Activated CD4-positive, alpha-beta T cell treated with anti-CD3 and anti-CD28 coated beads, Interleukin-2, amount 10 ng/mL, durations not matched to agents 24 days and 14 days (primary cell): ENCODE results near the gene ISY1. TPM values are rescaled to one million over a fixed set of nuclear protein-coding genes. Genes with fewer than 3 reads are reported as not detected.
"Not testable (repeated sequence)": the region's sequence is repeated elsewhere in the genome, so short reads cannot be mapped to it uniquely, and the experiment has no call there.

Experiments
- DNase-seq: peaks from one replicate; pipeline ENCODE4 v3.0.0; 2022
- H3K27ac Mint-ChIP-seq: one replicate; pipeline ENCODE4 v1.8.0; 2022; ENCODE audit warnings: mild to moderate bottlenecking, mixed read lengths
- H3K27me3 Mint-ChIP-seq: one replicate; pipeline ENCODE4 v1.8.0; 2022; ENCODE audit warnings: mixed read lengths
- H3K36me3 Mint-ChIP-seq: one replicate; pipeline ENCODE4 v1.8.0; 2022; ENCODE audit warnings: low read depth, mild to moderate bottlenecking, mixed read lengths
- H3K4me1 Mint-ChIP-seq: one replicate; pipeline ENCODE4 v1.8.0; 2021; ENCODE audit warnings: mixed read lengths
- H3K4me3 Mint-ChIP-seq: one replicate; pipeline ENCODE4 v1.8.0; 2022; ENCODE audit warnings: mild to moderate bottlenecking, moderate library complexity, mixed read lengths
- H3K9me3 Mint-ChIP-seq: one replicate; pipeline ENCODE4 v1.8.0; 2021; ENCODE audit warnings: mixed read lengths
- intact Hi-C: fragments of 100-400 bp; cut with micrococcal nuclease; formaldehyde crosslinking; loops from one replicate; pipeline ENCODE4 v1.15.1; 2023
- total RNA-seq: library from RNA; stranded (reverse); gene quantifications from 2 replicates; pipeline ENCODE4 v1.2.3, GENCODE V29; 2022

Gene ISY1
- total RNA-seq, 1 donor from 2014 or later, result 83.7 TPM

DNA sequence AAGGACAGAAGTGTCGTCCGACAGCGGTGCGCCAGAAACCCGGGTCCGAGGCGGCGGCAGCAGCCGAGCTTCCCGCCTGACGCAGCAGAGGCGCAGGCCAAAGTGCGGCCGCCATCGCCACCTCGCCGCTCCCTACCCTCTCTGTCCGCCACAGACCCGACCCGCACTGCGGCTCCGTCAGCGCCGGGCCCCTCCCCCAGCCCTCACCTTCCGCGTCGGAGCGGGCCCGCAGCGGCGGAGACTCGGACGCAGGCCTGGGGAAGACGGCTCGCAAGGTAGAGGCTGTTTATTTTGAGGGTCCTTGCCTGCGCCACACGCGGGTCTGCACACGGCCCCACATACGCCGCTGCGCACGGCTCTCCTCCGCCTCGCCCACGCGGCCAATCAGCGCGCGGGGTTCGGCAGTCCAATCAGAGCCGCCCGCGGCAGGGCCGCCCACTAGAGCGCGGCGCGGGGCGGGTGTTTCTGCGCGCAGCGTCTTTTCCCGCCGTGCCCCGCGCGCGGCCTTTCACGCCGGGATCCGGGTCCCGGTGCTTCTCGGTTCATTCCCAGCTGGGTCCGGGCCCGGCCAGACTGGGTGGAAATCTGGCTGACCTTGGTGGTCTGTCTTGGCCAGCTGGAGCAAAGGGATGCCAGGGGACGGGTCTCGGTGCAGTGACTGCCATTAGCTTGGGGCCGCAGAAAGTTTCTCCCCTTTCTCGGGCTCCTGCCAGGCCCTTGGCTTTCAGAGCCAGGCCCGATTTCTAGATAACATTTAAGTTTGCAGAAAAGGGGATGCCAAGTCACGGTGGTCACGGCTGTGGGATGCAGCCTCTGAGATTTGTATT, 22.9 kb upstream of the ISY1 start, which contains the start of gene CNBP:
Gene CNBP, minus strand, starts transcription at position 328 of the 827 bp plus-strand sequence. CDS start 12,139 bp downstream, outside the sequence.
- Mint-ChIP-seq H3K27ac (peak within 1 kb of the TSS; percentile 99), H3K4me3 (peak within 1 kb of the TSS; percentile 96), H3K4me1 (peaks cover 33% of the 10 kb centered on the region), H3K36me3 (peaks cover 41% of the 10 kb centered on the region), H3K9me3 (no peaks in the 10 kb centered on the region), H3K27me3 (no peaks in the 10 kb centered on the region)
- peak; percentile 98 for DNase-seq
- intact Hi-C loops, result loop anchor here (1.0 to 10.0 kb wide), 8 partner anchors 22 to 306 kb away; partner anchors contain the start of genes ACAD9, COPG1, HMCES and ISY1

- Mint-ChIP-seq H3K36me3 (peaks cover 50% of the 10 kb centered on the region), H3K27ac (peak overlapping the region; percentile 99), H3K27me3 (no peaks in the 10 kb centered on the region), H3K4me3 (peak overlapping the region; percentile 96), H3K4me1 (peaks cover 32% of the 10 kb centered on the region), H3K9me3 (no peaks in the 10 kb centered on the region)
- peak; percentile 76 for DNase-seq
- intact Hi-C loops, result loop anchor here (1.0 to 10.0 kb wide), 7 partner anchors 21 to 305 kb away; partner anchors contain the start of genes ACAD9, COPG1, ISY1 and MBD4
Measured at GRCh38 chr3:129182390-129183185, 21.7 kb upstream of the ISY1 start.

DNA sequence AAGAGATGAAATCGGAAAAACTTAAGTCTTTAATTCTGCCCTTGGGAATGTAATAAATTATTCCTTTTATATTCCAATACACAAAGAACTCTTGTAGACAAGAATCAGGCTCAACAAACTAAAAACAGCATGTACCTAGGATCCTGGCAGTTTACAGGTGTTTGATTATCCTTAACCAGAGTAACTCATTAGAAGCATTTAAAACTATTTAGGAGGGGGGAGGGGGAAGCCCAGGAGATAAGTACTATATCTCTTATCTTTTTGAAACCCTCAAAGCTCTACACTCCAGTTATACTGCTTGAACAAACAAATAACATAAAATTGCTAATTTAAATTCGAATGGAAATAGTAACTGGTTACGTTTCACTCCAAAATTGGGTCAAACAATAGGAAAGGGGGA, 21.0 kb upstream of the ISY1 start:
- no peaks in the 10 kb centered on the region for H3K27me3 Mint-ChIP-seq
- peaks cover 56% of the 10 kb centered on the region for H3K36me3 Mint-ChIP-seq
- H3K4me1 Mint-ChIP-seq, result peaks cover 39% of the 10 kb centered on the region
- DNase-seq, result no peak
- peak overlapping the region; percentile 99 for H3K27ac Mint-ChIP-seq
- H3K4me3 Mint-ChIP-seq, result peak overlapping the region; percentile 96
- no peaks in the 10 kb centered on the region for H3K9me3 Mint-ChIP-seq
- intact Hi-C loops, result loop anchor here (1.0 to 10.0 kb wide), 4 partner anchors 62 to 305 kb away; partner anchors contain the start of genes ACAD9 and MBD4

GRCh38 chr3:129180461-129180860, 19.6 kb upstream of the ISY1 start:
- intact Hi-C loops, result loop anchor here (5.0 to 10.0 kb wide), 2 partner anchors 254 to 303 kb away; partner anchors contain the start of genes ACAD9 and MBD4
- Mint-ChIP-seq H3K36me3 (peaks cover 70% of the 10 kb centered on the region), H3K9me3 (no peaks in the 10 kb centered on the region), H3K4me3 (peak overlapping the region; percentile 96), H3K4me1 (peaks cover 45% of the 10 kb centered on the region), H3K27me3 (no peaks in the 10 kb centered on the region), H3K27ac (peak overlapping the region; percentile 58)
- no peak for DNase-seq

- Mint-ChIP-seq H3K4me1 (peaks cover 43% of the 10 kb centered on the region), H3K4me3 (peak overlapping the region; percentile 56), H3K36me3 (peaks cover 66% of the 10 kb centered on the region), H3K27ac (peak overlapping the region; percentile 71), H3K9me3 (no peaks in the 10 kb centered on the region), H3K27me3 (no peaks in the 10 kb centered on the region)
- intact Hi-C loops, result no loop called here
- no peak for DNase-seq
Measured at GRCh38 chr3:129176051-129176450, 15.2 kb upstream of the ISY1 start.

DNA sequence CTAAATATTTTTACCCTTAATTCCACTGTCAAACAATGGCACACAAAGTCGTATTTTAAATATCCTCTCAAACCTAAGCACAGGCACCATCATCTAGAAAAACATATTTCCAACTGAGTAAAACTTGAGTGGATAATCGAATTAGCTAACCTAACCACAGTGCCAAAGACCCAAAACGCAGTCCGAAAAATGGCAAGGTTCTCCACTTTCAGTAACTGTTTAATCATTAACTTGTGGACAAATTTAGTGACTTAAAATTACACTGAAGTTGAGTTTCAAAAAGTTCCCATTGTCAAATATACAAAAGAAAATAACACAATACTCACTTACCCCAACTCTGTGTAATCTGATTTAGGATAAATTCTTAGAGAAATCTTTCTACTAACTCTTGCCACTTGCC, 12.9 kb upstream of the ISY1 start:
- no peaks in the 10 kb centered on the region for H3K9me3 Mint-ChIP-seq

GRCh38 chr3:129173206-129173605, 12.3 kb upstream of the ISY1 start:
- H3K27me3 Mint-ChIP-seq, result no peaks in the 10 kb centered on the region
- no peak for DNase-seq
- no peak overlapping the region for H3K27ac Mint-ChIP-seq
- H3K4me3 Mint-ChIP-seq, result no peak overlapping the region
- peaks cover 64% of the 10 kb centered on the region for H3K36me3 Mint-ChIP-seq
- peaks cover 29% of the 10 kb centered on the region for H3K4me1 Mint-ChIP-seq
- H3K9me3 Mint-ChIP-seq, result no peaks in the 10 kb centered on the region
- intact Hi-C loops, result loop anchor here (1.0 kb wide), 1 partner anchor 11 kb away; no protein-coding TSS in a partner anchor

More for the DNA sequence above, 12.9 kb upstream of the ISY1 start:
- Mint-ChIP-seq H3K4me3 (no peak overlapping the region), H3K27me3 (no peaks in the 10 kb centered on the region), H3K27ac (no peak overlapping the region), H3K4me1 (peaks cover 29% of the 10 kb centered on the region), H3K36me3 (peaks cover 64% of the 10 kb centered on the region)
- no peak for DNase-seq
- intact Hi-C loops, result loop anchor here (1.0 kb wide), 1 partner anchor 11 kb away; no protein-coding TSS in a partner anchor

- DNase-seq, result no peak
- Mint-ChIP-seq H3K27me3 (no peaks in the 10 kb centered on the region), H3K4me3 (no peak overlapping the region), H3K36me3 (peaks cover 55% of the 10 kb centered on the region), H3K9me3 (no peaks in the 10 kb centered on the region), H3K27ac (no peak overlapping the region), H3K4me1 (peaks cover 14% of the 10 kb centered on the region)
- intact Hi-C loops, result no loop called here
Measured at GRCh38 chr3:129166579-129167332, 5.9 kb upstream of the ISY1 start.

- H3K9me3 Mint-ChIP-seq, H3K27me3 Mint-ChIP-seq, H3K4me3 Mint-ChIP-seq, DNase-seq, H3K27ac Mint-ChIP-seq, intact Hi-C loops: not testable (repeated sequence)
- H3K4me1 Mint-ChIP-seq, result peaks cover 19% of the 10 kb centered on the region
- H3K36me3 Mint-ChIP-seq, result peaks cover 54% of the 10 kb centered on the region
Measured at GRCh38 chr3:129165594-129165993, 4.7 kb upstream of the ISY1 start.

DNA sequence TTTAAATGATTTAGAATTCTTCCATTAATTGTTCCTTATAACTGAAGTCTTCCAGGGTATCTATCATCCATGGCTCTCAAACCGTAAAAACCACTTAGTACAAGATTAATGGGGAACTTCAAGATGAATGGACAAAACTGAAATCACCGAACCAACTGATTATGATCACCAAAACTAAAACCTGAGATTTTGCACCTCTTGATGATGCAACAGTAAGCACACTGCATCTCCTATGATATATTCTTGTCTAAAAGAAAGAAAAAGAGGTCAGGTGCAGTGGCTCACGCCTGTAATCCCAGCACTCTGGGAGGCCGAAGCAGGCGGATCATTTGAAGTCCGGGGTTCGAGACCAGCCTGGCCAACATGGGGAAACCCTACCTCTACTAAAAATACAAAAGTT, 3.6 kb upstream of the ISY1 start:
- no peak overlapping the region for H3K4me3 Mint-ChIP-seq
- H3K27ac Mint-ChIP-seq, result peak overlapping the region; percentile 41
- peaks cover 3% of the 10 kb centered on the region for H3K27me3 Mint-ChIP-seq
- peaks cover 45% of the 10 kb centered on the region for H3K36me3 Mint-ChIP-seq
- intact Hi-C loops, result no loop called here
- no peaks in the 10 kb centered on the region for H3K9me3 Mint-ChIP-seq
- no peak for DNase-seq
- H3K4me1 Mint-ChIP-seq, result peaks cover 22% of the 10 kb centered on the region

DNA sequence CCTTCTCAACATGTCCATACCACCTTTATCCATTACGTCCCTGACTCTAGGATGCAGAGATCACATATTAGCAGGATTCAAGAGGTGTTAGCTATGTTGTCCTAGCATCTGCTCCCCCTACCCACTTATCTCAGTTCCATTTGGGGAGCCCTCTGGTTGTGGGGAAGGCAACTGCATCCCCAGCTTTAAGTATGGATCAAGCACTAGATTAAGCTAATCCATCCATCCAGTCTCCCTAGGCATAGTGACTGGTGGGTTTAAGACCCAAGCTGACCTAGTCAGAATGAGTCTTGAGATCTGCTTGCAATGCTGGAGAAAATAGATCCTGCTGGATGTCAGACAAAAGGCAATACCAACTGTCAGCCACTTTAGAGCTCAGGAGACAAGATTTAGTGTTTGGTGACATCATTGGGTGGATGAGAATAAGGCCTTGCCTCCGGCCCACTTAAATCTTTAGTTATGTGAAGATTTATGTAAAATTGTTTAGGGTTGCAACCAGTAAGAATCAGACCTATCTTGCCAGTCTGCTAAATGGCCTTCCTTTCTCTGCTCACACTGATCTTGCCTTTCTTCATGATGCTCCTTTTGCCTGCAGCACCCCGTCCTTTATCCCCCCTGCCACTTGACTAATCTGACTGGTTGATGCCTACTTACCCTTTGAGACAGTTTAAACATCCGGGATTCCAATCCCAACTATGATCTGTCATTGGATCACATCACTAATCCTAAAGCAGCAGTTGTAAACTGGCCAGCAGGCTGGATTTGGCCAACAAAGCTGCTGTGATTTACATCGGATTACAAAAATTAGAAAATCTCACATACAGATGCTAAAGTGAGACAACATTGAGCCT, 2.1 kb upstream of the ISY1 start:
- Mint-ChIP-seq H3K27me3 (peaks cover 3% of the 10 kb centered on the region), H3K4me3 (peak overlapping the region; percentile 98), H3K36me3 (peaks cover 46% of the 10 kb centered on the region), H3K27ac (peak overlapping the region; percentile 98), H3K9me3 (no peaks in the 10 kb centered on the region), H3K4me1 (peaks cover 31% of the 10 kb centered on the region)
- peak; percentile 71 for DNase-seq
- intact Hi-C loops, result loop anchor here (1.0 kb wide), 1 partner anchor 10 kb away; no protein-coding TSS in a partner anchor

- Mint-ChIP-seq H3K36me3 (peaks cover 38% of the 10 kb centered on the region), H3K27ac (peak overlapping the region; percentile 98), H3K9me3 (no peaks in the 10 kb centered on the region), H3K4me3 (peak overlapping the region; percentile 98), H3K27me3 (peaks cover 3% of the 10 kb centered on the region), H3K4me1 (peaks cover 31% of the 10 kb centered on the region)
- intact Hi-C loops, result loop anchor here (1.0 kb wide), 10 partner anchors 11 to 283 kb away; partner anchors contain the start of genes ACAD9, CNBP, COPG1 and HMCES
- peak; percentile 78 for DNase-seq
Measured at GRCh38 chr3:129161860-129162271, 1.0 kb upstream of the ISY1 start.
